Measurements from ENCODE around the gene CCL3. TPM values are rescaled to one million over a fixed set of nuclear protein-coding genes. Genes with fewer than 3 reads are reported as not detected.

The CCL3 gene
- total RNA-seq, 2 experiments from 2014 or later: 230 to 253 TPM

GRCh38 chr17:36048066-36048465 is 41.9 kb downstream of the CCL3 start:
- POLR2A ChIA-PET: interaction anchor here (0.9 kb wide), 1 partner anchor 23 kb away, joined by 4 read pairs; no protein-coding TSS in a partner anchor
- Mint-ChIP-seq H3K9me3 (peaks cover 5% of the 10 kb centered on the region), H3K4me1 (ENCODE audit: low read depth) (no peaks in the 10 kb centered on the region), H3K27ac (no peak overlapping the region), H3K27me3 (peaks cover 18% of the 10 kb centered on the region), H3K4me3 (no peak overlapping the region), H3K36me3 (ENCODE audit: low read depth) (peaks cover 4% of the 10 kb centered on the region)
- no peak for ATAC-seq
- intact Hi-C loops (cut with micrococcal nuclease): no loop called here
- CTCF ChIA-PET: interaction anchor here (1.2 to 1.3 kb wide), 2 partner anchors 25 to 26 kb away, joined by 3 to 4 read pairs; no protein-coding TSS in a partner anchor
- TF ChIP-seq CTCF (IDR thresholded peaks at IDR 0.05): no peak
- no peak for DNase-seq

Other genes with a start within 250 kb of the CCL3 start
- gene HEATR9, start 221.3 kb downstream of the CCL3 start, total RNA-seq: under 1 TPM; 0.38 to 0.70 TPM
- 100 to 1,000 TPM; 156 to 158 TPM for gene CCL5, start 209.8 kb downstream of the CCL3 start, total RNA-seq
- 10 to 100 TPM; 12.6 to 16.0 TPM for gene RDM1, start 159.4 kb downstream of the CCL3 start, total RNA-seq
- not detected for gene LYZL6, start 146.4 kb downstream of the CCL3 start, total RNA-seq
- not detected for gene CCL16, start 108.6 kb downstream of the CCL3 start, total RNA-seq
- not detected for gene CCL14, start 103.4 kb downstream of the CCL3 start, total RNA-seq
- not detected for gene CCL15, start 88.6 kb downstream of the CCL3 start, total RNA-seq
- not detected for gene CCL23, start 72.2 kb downstream of the CCL3 start, total RNA-seq
- gene CCL18, start 25.9 kb downstream of the CCL3 start, total RNA-seq: not detected
- 100 to 1,000 TPM; 287 to 290 TPM for gene CCL4, start 13.7 kb upstream of the CCL3 start, total RNA-seq
- 1 to 10 TPM; 6.6 to 9.0 TPM for gene TBC1D3B, start 86.5 kb upstream of the CCL3 start, total RNA-seq
- 10 to 100 TPM; 33.8 to 35.1 TPM for gene CCL3L1, start 106.6 kb upstream of the CCL3 start, total RNA-seq
- 100 to 1,000 TPM in 1 of 2 experiments, 10 to 100 TPM in 1; 95.1 to 102 TPM for gene CCL4L2, start 120.9 kb upstream of the CCL3 start, total RNA-seq
- under 1 TPM; 0.38 to 0.45 TPM for gene TBC1D3I, start 174.4 kb upstream of the CCL3 start, total RNA-seq
- not detected for gene TBC1D3G, start 233.7 kb upstream of the CCL3 start, total RNA-seq